HCT116 (cell line): ENCODE results near the gene PROK2. TPM values are rescaled to one million over a fixed set of nuclear protein-coding genes. Genes with fewer than 3 reads are reported as not detected.

Experiments
- ATAC-seq: fragments of 200-7000 bp; cut with Tn5 transposase; 2 replicates; pipeline ENCODE4 v1.9.1; 2020; ENCODE audit warnings: mild to moderate bottlenecking, moderate library complexity
- BruUV-seq: library from RNA; stranded (reverse); fragments of 400-500 nt; replicated peaks from 2 replicates; lab custom pipeline; 2021; lab: Mats Ljungman, UMichigan
- CTCF ChIA-PET: fragments of 300-600 bp; sonication (Branson Sonifier 250); formaldehyde crosslinking; loops from one replicate; lab custom pipeline; 2021; ENCODE audit warnings: antibody characterized with exemption; lab: Charles Lee
- POLR2A ChIA-PET: fragments of 300-600, 350-600 bp; sonication (Branson Sonifier 250); formaldehyde crosslinking; loops from one replicate; lab custom pipeline; 2021; ENCODE audit warnings: antibody characterized with exemption; lab: Charles Lee
- RAD21 ChIA-PET, 2 experiments: fragments of 300-600 bp; sonication (Branson Sonifier 250); formaldehyde crosslinking; loops; one replicate each; lab custom pipeline; 2023; ENCODE audit warnings: low total read pairs in 2 of 2; ENCODE audit not compliant: uncharacterized antibody in 2 of 2, unreplicated experiment in 2 of 2, low non-redundant PET in 1 of 2; lab: Charles Lee
- DNase-seq: peaks from one replicate; pipeline ENCODE4 v3.0.0-alpha.2; 2010; ENCODE audit warnings: low read depth, low spot score
- H2AFZ ChIP-seq: fragments of 200-600 bp; shearing (Covaris generic), sonication (generic); 2 replicates; pipeline ENCODE4 v1.6.1; 2017; ENCODE audit warnings: low read depth, mixed run types, mixed read lengths, antibody characterized with exemption, low read length; ENCODE audit not compliant: poor library complexity, severe bottlenecking
- H3K27ac ChIP-seq: 2 replicates; pipeline ENCODE4 v1.5.1; 2012; ENCODE audit warnings: low read depth, low read length
- H3K27me3 ChIP-seq: fragments of 200-600 bp; sonication (generic); 2 replicates; pipeline ENCODE4 v1.6.1; 2016; ENCODE audit warnings: mixed run types, low read length, mixed read lengths; ENCODE audit not compliant: insufficient read depth
- H3K36me3 ChIP-seq, 2 experiments: fragments of 200-500 bp in 1 of 2; fragments of 200-600 bp in 1 of 2; sonication (Bioruptor generic) in 1 of 2; sonication (generic) in 1 of 2; 2 replicates each; pipeline versions ENCODE4 v1.5.1 to v1.6.1; 2014 to 2016; ENCODE audit warnings: low read length in 2 of 2, inconsistent platforms in 1 of 2, mixed read lengths in 1 of 2, mixed run types in 1 of 2; ENCODE audit not compliant: insufficient read depth in 2 of 2, control insufficient read depth in 1 of 2
- H3K4me1 ChIP-seq, 2 experiments: fragments of 200-600 bp in 1 of 2; sonication (generic) in 1 of 2; 2 replicates each; pipeline versions ENCODE4 v1.5.1 to v1.6.1; 2012 to 2017; ENCODE audit warnings: low read length in 2 of 2, inconsistent platforms in 1 of 2, mild to moderate bottlenecking in 1 of 2, mixed read lengths in 1 of 2, mixed run types in 1 of 2, moderate library complexity in 1 of 2; ENCODE audit not compliant: insufficient read depth in 2 of 2, control insufficient read depth in 1 of 2
- H3K4me2 ChIP-seq: fragments of 200-600 bp; sonication (generic); 2 replicates; pipeline ENCODE4 v1.6.1; 2017; ENCODE audit warnings: mixed run types, low read length, mixed read lengths
- H3K4me3 ChIP-seq, 2 experiments: fragments of 200-600 bp in 1 of 2; sonication (generic) in 1 of 2; replicated peaks in 1 of 2; 2 replicates each; pipeline ENCODE4 v1.5.1; 2011 to 2016; ENCODE audit warnings: low read length in 2 of 2, control low read depth in 1 of 2, low read depth in 1 of 2, mild to moderate bottlenecking in 1 of 2, mixed read lengths in 1 of 2, mixed run types in 1 of 2
- H3K79me2 ChIP-seq: fragments of 200-600 bp; sonication (generic); 2 replicates; pipeline ENCODE4 v1.6.1; 2017; ENCODE audit warnings: mild to moderate bottlenecking, mixed run types, low read length, moderate library complexity, mixed read lengths; ENCODE audit not compliant: insufficient read depth
- H3K9ac ChIP-seq: fragments of 200-600 bp; sonication (generic); 2 replicates; pipeline ENCODE4 v1.6.1; 2016; ENCODE audit warnings: low read length, mixed read lengths
- H3K9me2 ChIP-seq: fragments of 200-600 bp; sonication (generic), shearing (Covaris generic); 2 replicates; pipeline ENCODE4 v1.6.1; 2017; ENCODE audit warnings: mixed run types, mild to moderate bottlenecking, moderate library complexity; ENCODE audit not compliant: insufficient read depth
- H3K9me3 ChIP-seq, 2 experiments: fragments of 200-500 bp in 1 of 2; fragments of 200-600 bp in 1 of 2; sonication (Bioruptor generic) in 1 of 2; sonication (generic) in 1 of 2; 2 replicates each; pipeline ENCODE4 v1.6.1; 2014 to 2017; ENCODE audit warnings: low read length in 2 of 2, mixed read lengths in 2 of 2, inconsistent platforms in 1 of 2, low read depth in 1 of 2, mild to moderate bottlenecking in 1 of 2, mixed run types in 1 of 2, moderate library complexity in 1 of 2; ENCODE audit not compliant: control insufficient read depth in 1 of 2, insufficient read depth in 1 of 2
- H4K20me1 ChIP-seq: fragments of 200-600 bp; sonication (generic), shearing (Covaris generic); 2 replicates; pipeline ENCODE4 v1.6.1; 2017; ENCODE audit warnings: mixed run types, mild to moderate bottlenecking, moderate library complexity; ENCODE audit not compliant: insufficient read depth
- CBX3 ChIP-seq: IDR thresholded peaks from 2 replicates; pipeline ENCODE4 v1.6.1; 2012; ENCODE audit warnings: low read depth
- CEBPB ChIP-seq: IDR thresholded peaks from 2 replicates; pipeline ENCODE4 v1.6.1; 2012; ENCODE audit warnings: low read depth
- ELF1 ChIP-seq: IDR thresholded peaks from 2 replicates; pipeline ENCODE4 v1.6.1; 2012; ENCODE audit warnings: low read depth, borderline replicate concordance
- EZH2phosphoT487 ChIP-seq: fragments of 200-600 bp; IDR thresholded peaks from 2 replicates; pipeline ENCODE4 v1.6.1; 2018; ENCODE audit warnings: antibody characterized with exemption, borderline replicate concordance
- POLR2A ChIP-seq: IDR thresholded peaks from 2 replicates; pipeline ENCODE4 v1.7.0; 2011; ENCODE audit warnings: borderline replicate concordance; ENCODE audit not compliant: insufficient read depth, insufficient read length; ENCODE audit errors: extremely low read depth
- RAD21 ChIP-seq: IDR thresholded peaks from 2 replicates; pipeline ENCODE4 v1.6.1; 2012; ENCODE audit warnings: low read depth, mild to moderate bottlenecking
- REST ChIP-seq: IDR thresholded peaks from 2 replicates; pipeline ENCODE4 v1.6.1; 2012; ENCODE audit warnings: low read depth
- SRF ChIP-seq: IDR thresholded peaks from 2 replicates; pipeline ENCODE4 v1.6.1; 2012; ENCODE audit warnings: low read depth
- YY1 ChIP-seq: IDR thresholded peaks from 2 replicates; pipeline ENCODE4 v1.6.1; 2011; ENCODE audit warnings: low read length, low read depth, moderate library complexity, mild to moderate bottlenecking; ENCODE audit not compliant: insufficient replicate concordance; ENCODE audit errors: extremely low read depth
- intact Hi-C: fragments of 100-400 bp; cut with micrococcal nuclease; formaldehyde crosslinking; loops from 2 replicates; pipeline ENCODE4 v1.10.0; 2022
- total RNA-seq: library from RNA; stranded (reverse); gene quantifications from one replicate; pipeline ENCODE4 v1.2.1, GENCODE V29; 2021; ENCODE audit not compliant: unreplicated experiment
- TF ChIP-seq, protein P1 (sequence below): IDR thresholded peaks from 2 replicates; pipeline ENCODE4 v1.6.1; 2012
- TF ChIP-seq, protein P2 (sequence below), 3 experiments: fragments of 200-600 bp in 1 of 3; sonication (generic) in 1 of 3; IDR thresholded peaks in 2 of 3; conservative IDR thresholded peaks in 1 of 3; 2 replicates each; pipeline ENCODE4 v1.5.1; 2012 to 2017; ENCODE audit warnings: low read depth in 2 of 3, low read length in 2 of 3, antibody characterized with exemption in 1 of 3, borderline replicate concordance in 1 of 3, control low read depth in 1 of 3, mild to moderate bottlenecking in 1 of 3, mixed read lengths in 1 of 3, mixed run types in 1 of 3, moderate library complexity in 1 of 3; ENCODE audit not compliant: insufficient read depth in 1 of 3

Gene PROK2
- total RNA-seq, 1 experiment from 2014 or later = not detected

DNA sequence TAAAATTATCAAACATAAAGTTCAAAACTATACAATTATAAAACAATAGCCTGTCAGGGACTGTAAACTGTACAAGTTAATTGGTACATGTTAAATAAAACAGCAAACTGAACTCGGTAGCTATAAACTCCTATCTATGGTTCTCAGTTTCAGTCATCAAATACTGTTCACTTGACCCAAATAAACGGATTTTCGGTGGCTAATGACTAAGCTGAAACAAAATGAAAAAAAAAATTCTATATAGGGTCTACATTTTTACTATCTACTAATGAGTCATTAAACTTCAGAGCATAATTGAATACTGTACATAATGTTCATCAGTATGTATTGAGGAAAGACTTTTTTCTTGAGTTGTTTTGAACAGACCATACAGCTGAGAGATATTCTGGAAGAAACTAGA lies 6.6 kb downstream of the PROK2 start:
- H3K79me2 ChIP-seq = no peaks in the 10 kb centered on the region
- H3K4me3 ChIP-seq = no peak overlapping the region
- no peak overlapping the region for H3K9ac ChIP-seq
- no peak for ATAC-seq
- BruUV-seq = no TSS peak
- H3K27ac ChIP-seq = no peak overlapping the region
- no peak overlapping the region for H3K4me2 ChIP-seq
- ChIA-PET RAD21 (no interaction called here), CTCF (no interaction called here), POLR2A (no interaction called here)
- intact Hi-C loops = no loop called here
- no peak for DNase-seq
- no peak overlapping the region for H2AFZ ChIP-seq
- TF ChIP-seq ELF1 (no peak), CEBPB (no peak), POLR2A (no peak), YY1 (no peak), SRF (no peak), REST (no peak), CBX3 (no peak), EZH2phosphoT487 (no peak), RAD21 (no peak)
- TF ChIP-seq, protein P1, sequence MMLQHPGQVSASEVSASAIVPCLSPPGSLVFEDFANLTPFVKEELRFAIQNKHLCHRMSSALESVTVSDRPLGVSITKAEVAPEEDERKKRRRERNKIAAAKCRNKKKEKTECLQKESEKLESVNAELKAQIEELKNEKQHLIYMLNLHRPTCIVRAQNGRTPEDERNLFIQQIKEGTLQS = no peak
- TF ChIP-seq, protein P2, sequence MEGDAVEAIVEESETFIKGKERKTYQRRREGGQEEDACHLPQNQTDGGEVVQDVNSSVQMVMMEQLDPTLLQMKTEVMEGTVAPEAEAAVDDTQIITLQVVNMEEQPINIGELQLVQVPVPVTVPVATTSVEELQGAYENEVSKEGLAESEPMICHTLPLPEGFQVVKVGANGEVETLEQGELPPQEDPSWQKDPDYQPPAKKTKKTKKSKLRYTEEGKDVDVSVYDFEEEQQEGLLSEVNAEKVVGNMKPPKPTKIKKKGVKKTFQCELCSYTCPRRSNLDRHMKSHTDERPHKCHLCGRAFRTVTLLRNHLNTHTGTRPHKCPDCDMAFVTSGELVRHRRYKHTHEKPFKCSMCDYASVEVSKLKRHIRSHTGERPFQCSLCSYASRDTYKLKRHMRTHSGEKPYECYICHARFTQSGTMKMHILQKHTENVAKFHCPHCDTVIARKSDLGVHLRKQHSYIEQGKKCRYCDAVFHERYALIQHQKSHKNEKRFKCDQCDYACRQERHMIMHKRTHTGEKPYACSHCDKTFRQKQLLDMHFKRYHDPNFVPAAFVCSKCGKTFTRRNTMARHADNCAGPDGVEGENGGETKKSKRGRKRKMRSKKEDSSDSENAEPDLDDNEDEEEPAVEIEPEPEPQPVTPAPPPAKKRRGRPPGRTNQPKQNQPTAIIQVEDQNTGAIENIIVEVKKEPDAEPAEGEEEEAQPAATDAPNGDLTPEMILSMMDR (IDR thresholded peaks at IDR 0.05 in 2 of 3, conservative IDR thresholded peaks at IDR 0.05 in 1 of 3; ENCODE audit: borderline replicate concordance in 1 of 3, insufficient read depth in 1 of 3, low read depth in 2 of 3, low read length in 2 of 3) = no peak
- no peaks in the 10 kb centered on the region for H4K20me1 ChIP-seq
- no peaks in the 10 kb centered on the region for H3K9me2 ChIP-seq
- no peaks in the 10 kb centered on the region for H3K9me3 ChIP-seq
- no peaks in the 10 kb centered on the region for H3K36me3 ChIP-seq
- H3K4me1 ChIP-seq = no peaks in the 10 kb centered on the region
- H3K27me3 ChIP-seq = peaks cover 11% of the 10 kb centered on the region
